Measurements from ENCODE around the gene CNTN2.

GRCh38 chr1:205074084-205074483 is 31.1 kb downstream of the CNTN2 start:
- TF ChIP-seq ESRRA (CRISPR knock-in tag; IDR thresholded peaks at IDR 0.05; ENCODE audit: borderline replicate concordance) (no peak), IRF2 (CRISPR knock-in tag; IDR thresholded peaks at IDR 0.05; ENCODE audit: borderline replicate concordance, low read depth) (no peak), CBFB (CRISPR knock-in tag; IDR thresholded peaks at IDR 0.05; ENCODE audit: low read depth) (no peak), JUN (CRISPR knock-in tag; IDR thresholded peaks at IDR 0.05) (no peak), NR2C2 (CRISPR knock-in tag; IDR thresholded peaks at IDR 0.05) (no peak), MAX (CRISPR knock-in tag; IDR thresholded peaks at IDR 0.05) (no peak), CTCF (IDR thresholded peaks at IDR 0.05) (no peak), SP1 (CRISPR knock-in tag; conservative IDR thresholded peaks at IDR 0.05) (no peak), MXD4 (CRISPR knock-in tag; IDR thresholded peaks at IDR 0.05; ENCODE audit: borderline replicate concordance) (no peak), E2F1 (CRISPR knock-in tag; IDR thresholded peaks at IDR 0.05) (no peak), TEAD4 (CRISPR knock-in tag; IDR thresholded peaks at IDR 0.05) (no peak), PRDM15 (CRISPR knock-in tag; IDR thresholded peaks at IDR 0.05) (no peak), CREM (CRISPR knock-in tag; IDR thresholded peaks at IDR 0.05) (no peak), JAZF1 (CRISPR knock-in tag; IDR thresholded peaks at IDR 0.05) (no peak)
